ENCODE results near the gene CLEC2B.

CLEC2B gene

DNA sequence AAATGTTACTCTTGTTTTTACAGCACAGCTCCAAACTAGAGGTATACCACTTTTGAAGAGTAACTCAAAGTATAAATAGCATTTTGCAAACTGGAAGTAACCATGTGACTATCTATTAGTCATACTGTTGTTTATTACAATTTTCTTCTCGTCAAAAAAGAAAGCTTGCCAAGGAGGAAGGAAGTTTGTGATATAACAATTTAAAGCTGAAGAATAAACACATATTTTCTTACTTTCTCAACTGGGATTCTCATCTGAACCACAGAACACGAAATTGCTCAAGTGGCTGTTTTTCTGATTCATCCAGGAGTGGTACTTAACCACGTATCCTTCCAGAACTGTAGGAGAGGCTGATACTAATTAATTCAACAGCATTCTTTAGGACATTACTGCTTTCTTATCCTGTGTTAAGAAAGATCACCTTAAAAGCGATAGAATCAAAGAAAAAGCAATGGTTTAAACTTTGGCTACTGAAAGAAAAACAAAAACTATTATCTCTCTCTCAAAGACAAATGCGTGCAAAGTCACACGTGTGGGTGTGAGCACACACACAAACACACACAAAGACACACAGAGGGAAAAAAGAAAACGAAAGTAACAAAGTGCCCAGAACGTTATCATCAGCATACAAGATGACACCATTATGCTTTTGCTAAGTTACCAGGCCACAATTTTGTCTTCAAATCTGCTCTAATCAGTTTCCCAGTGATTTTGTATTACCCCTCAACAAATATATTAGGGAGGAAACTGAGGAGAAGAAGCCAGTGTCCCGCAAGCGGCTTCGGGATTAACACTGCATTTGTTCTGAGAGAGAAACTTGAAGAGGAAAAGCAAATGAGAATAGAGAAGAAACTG, at the start of gene CLEC2B:
TSS of gene CLEC2B (minus strand) at position 48 of the 855 bp plus-strand sequence.
- Histone ChIP-seq H3K27ac (ENCODE audit: low read depth, low read length) (no peak within 1 kb of the TSS), H3K4me1 (ENCODE audit: control insufficient read depth, insufficient read depth, low read length) (peaks cover 19% of the 10 kb centered on the region), H3K36me3 (ENCODE audit: control insufficient read depth, insufficient read depth, low read length) (no peaks in the 10 kb centered on the region), H3K9ac (ENCODE audit: low read length) (no peak within 1 kb of the TSS), H3K27me3 (ENCODE audit: control insufficient read depth, insufficient read depth, low read length) (no peaks in the 10 kb centered on the region), H3K9me3 (ENCODE audit: control insufficient read depth, insufficient read depth, low read depth, low read length) (no peaks in the 10 kb centered on the region), H3K4me3 (ENCODE audit: low read depth, low read length) (no peak within 1 kb of the TSS)

GRCh38 chr12:9911708-9912107, 42.6 kb upstream of the CLEC2B start:
- H3K9ac ChIP-seq (ENCODE audit: low read length) = no peak overlapping the region
- no peaks in the 10 kb centered on the region for H3K4me1 ChIP-seq (ENCODE audit: control insufficient read depth, insufficient read depth, low read length)
- no peaks in the 10 kb centered on the region for H3K36me3 ChIP-seq (ENCODE audit: control insufficient read depth, insufficient read depth, low read length)
- no peak overlapping the region for H3K27ac ChIP-seq (ENCODE audit: low read depth, low read length)
- no peaks in the 10 kb centered on the region for H3K27me3 ChIP-seq (ENCODE audit: control insufficient read depth, insufficient read depth, low read length)
- H3K9me3 ChIP-seq (ENCODE audit: control insufficient read depth, insufficient read depth, low read depth, low read length) = peaks cover 56% of the 10 kb centered on the region
- H3K4me3 ChIP-seq (ENCODE audit: low read depth, low read length) = no peak overlapping the region

- no peaks in the 10 kb centered on the region for H3K27me3 ChIP-seq (ENCODE audit: control insufficient read depth, insufficient read depth, low read length)
- H3K9me3 ChIP-seq (ENCODE audit: control insufficient read depth, insufficient read depth, low read depth, low read length) = peaks cover 61% of the 10 kb centered on the region
- H3K36me3 ChIP-seq (ENCODE audit: control insufficient read depth, insufficient read depth, low read length) = no peaks in the 10 kb centered on the region
- no peaks in the 10 kb centered on the region for H3K4me1 ChIP-seq (ENCODE audit: control insufficient read depth, insufficient read depth, low read length)
- H3K27ac ChIP-seq (ENCODE audit: low read depth, low read length) = no peak overlapping the region
- peak overlapping the region; percentile 58 for H3K9ac ChIP-seq (ENCODE audit: low read length)
- H3K4me3 ChIP-seq (ENCODE audit: low read depth, low read length) = no peak overlapping the region
Observed at GRCh38 chr12:9910716-9911421, 41.7 kb upstream of the CLEC2B start.

GRCh38 chr12:9909724-9910123, 40.6 kb upstream of the CLEC2B start:
- no peak overlapping the region for H3K4me3 ChIP-seq (ENCODE audit: low read depth, low read length)
- no peaks in the 10 kb centered on the region for H3K27me3 ChIP-seq (ENCODE audit: control insufficient read depth, insufficient read depth, low read length)
- H3K9ac ChIP-seq (ENCODE audit: low read length) = no peak overlapping the region
- H3K36me3 ChIP-seq (ENCODE audit: control insufficient read depth, insufficient read depth, low read length) = no peaks in the 10 kb centered on the region
- H3K27ac ChIP-seq (ENCODE audit: low read depth, low read length) = no peak overlapping the region
- no peaks in the 10 kb centered on the region for H3K4me1 ChIP-seq (ENCODE audit: control insufficient read depth, insufficient read depth, low read length)
- peaks cover 65% of the 10 kb centered on the region for H3K9me3 ChIP-seq (ENCODE audit: control insufficient read depth, insufficient read depth, low read depth, low read length)

DNA sequence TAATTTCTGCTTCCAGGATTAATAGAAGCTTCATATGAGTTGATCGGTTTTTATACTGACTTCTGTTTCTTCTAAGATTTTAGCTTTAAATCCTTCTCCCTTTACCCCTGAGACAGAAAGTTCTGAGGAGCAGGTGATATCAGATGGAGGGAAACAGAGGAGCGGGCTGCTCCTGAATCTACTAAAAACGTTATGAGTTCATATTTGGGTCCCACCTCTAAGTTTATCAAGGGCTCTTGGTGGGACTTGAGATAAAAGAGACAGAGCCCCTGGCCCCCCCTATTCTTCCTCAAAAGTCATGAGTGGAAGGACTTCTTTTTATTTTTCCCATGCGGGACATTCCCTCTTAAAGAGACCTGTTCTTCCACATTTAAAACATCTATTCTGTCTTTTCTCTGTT, 39.2 kb upstream of the CLEC2B start:
- H3K4me1 ChIP-seq (ENCODE audit: control insufficient read depth, insufficient read depth, low read length) = no peaks in the 10 kb centered on the region
- no peaks in the 10 kb centered on the region for H3K36me3 ChIP-seq (ENCODE audit: control insufficient read depth, insufficient read depth, low read length)
- peaks cover 78% of the 10 kb centered on the region for H3K9me3 ChIP-seq (ENCODE audit: control insufficient read depth, insufficient read depth, low read depth, low read length)
- H3K27me3 ChIP-seq (ENCODE audit: control insufficient read depth, insufficient read depth, low read length) = no peaks in the 10 kb centered on the region
- H3K4me3 ChIP-seq (ENCODE audit: low read depth, low read length) = no peak overlapping the region
- H3K27ac ChIP-seq (ENCODE audit: low read depth, low read length) = no peak overlapping the region
- no peak overlapping the region for H3K9ac ChIP-seq (ENCODE audit: low read length)

GRCh38 chr12:9907769-9908168, 38.6 kb upstream of the CLEC2B start:
- Histone ChIP-seq H3K4me1 (ENCODE audit: control insufficient read depth, insufficient read depth, low read length) (no peaks in the 10 kb centered on the region), H3K9me3 (ENCODE audit: control insufficient read depth, insufficient read depth, low read depth, low read length) (peaks cover 74% of the 10 kb centered on the region), H3K9ac (ENCODE audit: low read length) (no peak overlapping the region), H3K36me3 (ENCODE audit: control insufficient read depth, insufficient read depth, low read length) (no peaks in the 10 kb centered on the region), H3K27ac (ENCODE audit: low read depth, low read length) (no peak overlapping the region), H3K4me3 (ENCODE audit: low read depth, low read length) (no peak overlapping the region), H3K27me3 (ENCODE audit: control insufficient read depth, insufficient read depth, low read length) (no peaks in the 10 kb centered on the region)

GRCh38 chr12:9906873-9907272, 37.7 kb upstream of the CLEC2B start:
- H3K9me3 ChIP-seq (ENCODE audit: control insufficient read depth, insufficient read depth, low read depth, low read length) = peaks cover 72% of the 10 kb centered on the region
- no peak overlapping the region for H3K4me3 ChIP-seq (ENCODE audit: low read depth, low read length)
- H3K9ac ChIP-seq (ENCODE audit: low read length) = no peak overlapping the region
- H3K36me3 ChIP-seq (ENCODE audit: control insufficient read depth, insufficient read depth, low read length) = no peaks in the 10 kb centered on the region
- H3K27ac ChIP-seq (ENCODE audit: low read depth, low read length) = no peak overlapping the region
- no peaks in the 10 kb centered on the region for H3K4me1 ChIP-seq (ENCODE audit: control insufficient read depth, insufficient read depth, low read length)
- H3K27me3 ChIP-seq (ENCODE audit: control insufficient read depth, insufficient read depth, low read length) = no peaks in the 10 kb centered on the region

DNA sequence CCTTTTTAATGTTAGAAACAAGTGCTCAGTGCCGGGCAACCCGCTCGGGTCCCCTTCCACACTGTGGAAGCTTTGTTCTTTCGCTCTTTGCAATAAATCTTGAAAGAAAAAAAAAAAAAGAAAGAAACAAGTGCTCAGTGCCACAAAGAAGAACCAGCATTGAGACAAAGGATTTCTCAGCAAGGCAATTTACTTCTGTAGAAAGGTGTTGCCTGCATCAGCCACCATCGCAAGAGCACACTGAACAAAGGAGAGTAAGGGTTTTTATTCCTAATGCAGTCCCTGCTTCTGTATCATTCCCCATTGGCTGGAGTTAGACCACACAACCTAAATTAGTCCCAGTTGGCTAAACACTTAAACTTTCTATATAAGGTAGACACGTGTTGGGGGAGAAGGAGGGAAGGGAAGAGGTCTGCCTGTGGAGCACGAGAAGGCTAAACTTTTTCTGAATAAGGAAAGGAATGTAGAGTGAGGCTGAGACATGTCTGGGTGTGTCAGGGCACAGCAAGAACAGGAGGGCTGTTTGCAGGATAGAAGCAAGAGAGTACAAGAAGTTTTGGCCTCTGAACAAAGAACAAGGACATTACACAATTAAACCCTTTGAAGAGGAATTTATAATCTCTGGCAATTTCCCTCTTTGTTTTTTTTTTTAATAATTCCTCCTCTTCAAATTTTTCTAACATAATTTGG, 33.5 kb upstream of the CLEC2B start:
- no peak overlapping the region for H3K4me3 ChIP-seq (ENCODE audit: low read depth, low read length)

GRCh38 chr12:9900930-9901329, 31.8 kb upstream of the CLEC2B start:
- Histone ChIP-seq H3K4me3 (ENCODE audit: low read depth, low read length) (no peak overlapping the region), H3K9ac (ENCODE audit: low read length) (no peak overlapping the region), H3K4me1 (ENCODE audit: control insufficient read depth, insufficient read depth, low read length) (no peaks in the 10 kb centered on the region), H3K9me3 (ENCODE audit: control insufficient read depth, insufficient read depth, low read depth, low read length) (peaks cover 27% of the 10 kb centered on the region), H3K27me3 (ENCODE audit: control insufficient read depth, insufficient read depth, low read length) (no peaks in the 10 kb centered on the region), H3K36me3 (ENCODE audit: control insufficient read depth, insufficient read depth, low read length) (no peaks in the 10 kb centered on the region), H3K27ac (ENCODE audit: low read depth, low read length) (no peak overlapping the region)

More for the DNA sequence above, 33.5 kb upstream of the CLEC2B start:
- Histone ChIP-seq H3K36me3 (ENCODE audit: control insufficient read depth, insufficient read depth, low read length) (no peaks in the 10 kb centered on the region), H3K27ac (ENCODE audit: low read depth, low read length) (no peak overlapping the region), H3K9me3 (ENCODE audit: control insufficient read depth, insufficient read depth, low read depth, low read length) (peaks cover 36% of the 10 kb centered on the region), H3K9ac (ENCODE audit: low read length) (no peak overlapping the region), H3K27me3 (ENCODE audit: control insufficient read depth, insufficient read depth, low read length) (no peaks in the 10 kb centered on the region), H3K4me1 (ENCODE audit: control insufficient read depth, insufficient read depth, low read length) (no peaks in the 10 kb centered on the region)

DNA sequence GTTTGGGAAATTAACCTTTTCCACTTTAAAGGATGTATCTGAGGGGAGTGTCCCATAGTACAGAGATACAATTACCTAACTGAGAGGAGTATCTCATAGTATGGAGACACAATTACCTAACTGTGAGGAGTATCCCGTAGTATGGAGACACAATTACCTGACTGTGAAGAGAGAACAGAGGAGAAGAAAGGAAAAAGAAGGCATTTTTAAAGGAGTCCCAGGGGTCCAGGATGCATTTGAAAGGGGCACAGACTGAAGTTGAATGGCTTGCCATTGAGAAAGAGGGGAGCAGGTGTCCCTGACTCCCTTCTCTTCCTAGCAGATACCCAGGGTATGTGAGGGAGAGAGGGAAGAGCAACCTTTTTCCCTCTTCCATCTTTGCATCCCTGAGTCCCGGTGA, 30.1 kb upstream of the CLEC2B start:
- H3K27me3 ChIP-seq (ENCODE audit: control insufficient read depth, insufficient read depth, low read length) = no peaks in the 10 kb centered on the region
- H3K27ac ChIP-seq (ENCODE audit: low read depth, low read length) = no peak overlapping the region
- no peak overlapping the region for H3K9ac ChIP-seq (ENCODE audit: low read length)
- H3K4me3 ChIP-seq (ENCODE audit: low read depth, low read length) = no peak overlapping the region
- no peaks in the 10 kb centered on the region for H3K4me1 ChIP-seq (ENCODE audit: control insufficient read depth, insufficient read depth, low read length)
- H3K9me3 ChIP-seq (ENCODE audit: control insufficient read depth, insufficient read depth, low read depth, low read length) = peaks cover 17% of the 10 kb centered on the region
- no peaks in the 10 kb centered on the region for H3K36me3 ChIP-seq (ENCODE audit: control insufficient read depth, insufficient read depth, low read length)

DNA sequence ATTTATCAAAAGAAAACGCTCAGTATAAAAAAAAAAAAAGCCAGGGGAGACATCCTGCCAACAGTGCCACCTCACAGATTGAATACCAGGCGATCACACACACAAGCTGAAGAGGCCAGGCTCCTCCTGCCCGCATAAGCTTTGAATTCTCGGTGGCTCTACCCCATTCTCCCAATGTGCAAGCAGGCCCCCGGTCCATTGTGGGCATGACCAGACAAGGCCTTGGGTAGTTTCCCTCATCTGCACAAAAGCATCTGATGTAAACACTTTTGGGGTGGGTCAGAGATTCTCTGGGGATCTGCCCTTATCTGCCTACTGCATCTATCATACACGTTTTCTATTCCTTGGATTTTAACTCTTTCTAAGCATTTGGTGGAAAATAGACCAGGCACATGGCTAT, 28.4 kb upstream of the CLEC2B start:
- H3K27me3 ChIP-seq (ENCODE audit: control insufficient read depth, insufficient read depth, low read length) = no peaks in the 10 kb centered on the region
- H3K4me1 ChIP-seq (ENCODE audit: control insufficient read depth, insufficient read depth, low read length) = no peaks in the 10 kb centered on the region
- H3K9me3 ChIP-seq (ENCODE audit: control insufficient read depth, insufficient read depth, low read depth, low read length) = peaks cover 5% of the 10 kb centered on the region
- no peak overlapping the region for H3K4me3 ChIP-seq (ENCODE audit: low read depth, low read length)
- no peaks in the 10 kb centered on the region for H3K36me3 ChIP-seq (ENCODE audit: control insufficient read depth, insufficient read depth, low read length)
- no peak overlapping the region for H3K9ac ChIP-seq (ENCODE audit: low read length)
- H3K27ac ChIP-seq (ENCODE audit: low read depth, low read length) = no peak overlapping the region
